ENCODE measurements around the gene SLC26A5.

Gene SLC26A5

GRCh38 chr7:103325744-103326143 is 120.3 kb downstream of the SLC26A5 start:
- DNase-seq (ENCODE audit: insufficient read length, low spot score) (no peak), FAIRE-seq (no peak)
- TF ChIP-seq TAF1 (IDR thresholded peaks at IDR 0.05; ENCODE audit: low read depth, low read length) (no peak), PAX5 (IDR thresholded peaks at IDR 0.05; ENCODE audit: insufficient read depth, low read length, severe bottlenecking) (no peak), POLR2A (IDR thresholded peaks at IDR 0.05; ENCODE audit: low read depth, low read length) (no peak), SPI1 (IDR thresholded peaks at IDR 0.05; ENCODE audit: low read depth, low read length) (no peak), POLR2AphosphoS5 (IDR thresholded peaks at IDR 0.05; ENCODE audit: low read depth, low read length) (no peak), POU2F2 (IDR thresholded peaks at IDR 0.05; ENCODE audit: low read depth, low read length) (no peak)
